AG08395 (cell line): ENCODE data around the gene HOXC10.

Experiments used
- DNase-seq: peaks from one replicate; pipeline ENCODE4 v3.0.0; 2012; ENCODE audit warnings: mixed read lengths, low spot score

HOXC10 gene

GRCh38 chr12:53950789-53951576 is 34.0 kb upstream of the HOXC10 start:
- no peak for DNase-seq

- no peak for DNase-seq
Measured at GRCh38 chr12:53951577-53952334, 33.2 kb upstream of the HOXC10 start.

GRCh38 chr12:53952335-53952694 is 32.6 kb upstream of the HOXC10 start:
- DNase-seq, result peak; percentile 26

- DNase-seq, result peak; percentile 29
Measured at GRCh38 chr12:53952871-53953734, 31.8 kb upstream of the HOXC10 start.

GRCh38 chr12:53953831-53954693 is 30.9 kb upstream of the HOXC10 start:
- DNase-seq, result no peak

GRCh38 chr12:53954694-53955035 is 30.3 kb upstream of the HOXC10 start, which contains the start of gene HOXC12:
TSS of gene HOXC12 (plus strand) at chr12:53954903. CDS start at chr12:53954930, 27 bp downstream.
- DNase-seq, result no peak

GRCh38 chr12:53955036-53955775 is 29.7 kb upstream of the HOXC10 start:
- no peak for DNase-seq

GRCh38 chr12:53955776-53956250 is 29.1 kb upstream of the HOXC10 start:
- DNase-seq, result no peak

GRCh38 chr12:53956251-53956887 is 28.6 kb upstream of the HOXC10 start:
- DNase-seq, result no peak

- no peak for DNase-seq
Measured at GRCh38 chr12:53956914-53957536, 27.9 kb upstream of the HOXC10 start.

GRCh38 chr12:53958128-53958527 is 26.8 kb upstream of the HOXC10 start:
- no peak for DNase-seq

GRCh38 chr12:53959314-53959713 is 25.6 kb upstream of the HOXC10 start:
- no peak for DNase-seq

- no peak for DNase-seq
Measured at GRCh38 chr12:53960187-53961024, 24.5 kb upstream of the HOXC10 start.

- DNase-seq, result no peak
Measured at GRCh38 chr12:53961025-53961761, 23.8 kb upstream of the HOXC10 start.

GRCh38 chr12:53963005-53963404 is 21.9 kb upstream of the HOXC10 start:
- no peak for DNase-seq

GRCh38 chr12:53963434-53964314 is 21.3 kb upstream of the HOXC10 start:
- no peak for DNase-seq

GRCh38 chr12:53964315-53964713 is 20.6 kb upstream of the HOXC10 start:
- DNase-seq, result no peak
